NT2/D1 (cell line): Measurements from ENCODE around the gene NUP50.

Experiments used
- SUZ12 ChIP-seq: IDR thresholded peaks from 2 replicates; pipeline ENCODE4 v1.6.1; 2011; ENCODE audit not compliant: insufficient read length, insufficient read depth; ENCODE audit errors: extremely low read depth
- YY1 ChIP-seq: IDR thresholded peaks from 2 replicates; pipeline ENCODE4 v1.6.1; 2011; ENCODE audit not compliant: insufficient read length, insufficient read depth
- ZNF274 ChIP-seq: IDR thresholded peaks from 2 replicates; pipeline ENCODE4 v1.6.1; 2011; ENCODE audit warnings: mild to moderate bottlenecking, low read depth, low read length

GRCh38 chr22:45149671-45150070, 14.1 kb upstream of the NUP50 start:
- TF ChIP-seq SUZ12 (no peak), YY1 (no peak), ZNF274 (no peak)
